H1 (cell line): ENCODE results near the gene CCDC127. TPM values are rescaled to one million over a fixed set of nuclear protein-coding genes. Genes with fewer than 3 reads are reported as not detected.

ENCODE experiments used
- CTCF ChIA-PET: fragments of 300-600 bp; sonication (Branson Sonifier 250); formaldehyde crosslinking; loops from one replicate; lab custom pipeline; 2021; ENCODE audit not compliant: partially characterized antibody; lab: Charles Lee
- POLR2A ChIA-PET: fragments of 300-600 bp; sonication (Branson Sonifier 250); formaldehyde crosslinking; loops from one replicate; lab custom pipeline; 2021; ENCODE audit warnings: inconsistent platforms; ENCODE audit not compliant: partially characterized antibody; lab: Charles Lee
- DNase-seq, 2 experiments: peaks; one replicate each; pipeline versions ENCODE4 v3.0.0 to v3.0.0-alpha.2; 2010 to 2022; ENCODE audit warnings: low spot score in 2 of 2, low read depth in 1 of 2, mixed read lengths in 1 of 2
- FAIRE-seq: peaks from 2 replicates; lab custom pipeline; 2011; peaks lifted over from hg19 to GRCh38; lab: Jason Lieb, UNC
- H2AFZ ChIP-seq: 2 replicates; pipeline ENCODE4 v1.8.1; 2012; ENCODE audit warnings: low read length, inconsistent platforms
- H2AK5ac ChIP-seq: 2 replicates; pipeline ENCODE4 v1.6.1; 2013; ENCODE audit warnings: low read depth, low read length
- H2BK120ac ChIP-seq: replicated peaks from 2 replicates; pipeline ENCODE3; 2013; ENCODE audit warnings: low read depth, low read length, inconsistent platforms
- H2BK12ac ChIP-seq: 2 replicates; pipeline ENCODE4 v1.6.1; 2013; ENCODE audit warnings: low read depth, low read length
- H2BK15ac ChIP-seq: 2 replicates; pipeline ENCODE4 v1.6.1; 2013; ENCODE audit warnings: low read length
- H2BK20ac ChIP-seq: 2 replicates; pipeline ENCODE4 v1.6.1; 2013; ENCODE audit warnings: low read length
- H2BK5ac ChIP-seq: 2 replicates; pipeline ENCODE4 v1.6.1; 2013; ENCODE audit warnings: low read depth, low read length
- H3K14ac ChIP-seq: 2 replicates; pipeline ENCODE4 v1.6.1; 2013; ENCODE audit warnings: inconsistent platforms; ENCODE audit not compliant: insufficient read length
- H3K18ac ChIP-seq: 2 replicates; pipeline ENCODE4 v1.6.1; 2013; ENCODE audit warnings: low read length; ENCODE audit errors: extremely low read depth
- H3K23ac ChIP-seq: 2 replicates; pipeline ENCODE4 v1.6.1; 2013; ENCODE audit warnings: inconsistent platforms; ENCODE audit not compliant: insufficient read length
- H3K23me2 ChIP-seq: 2 replicates; pipeline ENCODE4 v1.6.1; 2013; ENCODE audit warnings: low read depth, low read length
- H3K27ac ChIP-seq: 2 replicates; pipeline ENCODE4 v1.6.1; 2011; ENCODE audit warnings: low read depth, low read length, inconsistent platforms
- H3K27me3 ChIP-seq, 4 experiments: replicated peaks in 1 of 4; 1 replicate in 1 of 4; 2 replicates in 3 of 4; pipeline versions ENCODE4 v1.6.1 to v1.8.1; 2011 to 2013; ENCODE audit warnings: low read length in 3 of 4, mild to moderate bottlenecking in 3 of 4, inconsistent platforms in 2 of 4, mixed read lengths in 2 of 4, moderate library complexity in 1 of 4; ENCODE audit not compliant: control insufficient read depth in 3 of 4, insufficient read depth in 3 of 4; ENCODE audit errors: extremely low read depth in 1 of 4
- H3K36me3 ChIP-seq, 4 experiments: 2 replicates each; pipeline versions ENCODE4 v1.6.1 to v1.8.1; 2011 to 2013; ENCODE audit warnings: mild to moderate bottlenecking in 4 of 4, low read length in 3 of 4, moderate library complexity in 2 of 4, control low read depth in 1 of 4, inconsistent platforms in 1 of 4; ENCODE audit not compliant: insufficient read depth in 4 of 4, control insufficient read depth in 2 of 4
- H3K4ac ChIP-seq: replicated peaks from 2 replicates; pipeline ENCODE3; 2013; ENCODE audit warnings: low read length, low read depth, mixed read lengths, inconsistent platforms; ENCODE audit not compliant: insufficient read length
- H3K4me1 ChIP-seq, 4 experiments: replicated peaks in 1 of 4; 1 replicate in 1 of 4; 2 replicates in 3 of 4; pipeline versions ENCODE4 v1.6.1 to v1.8.1; 2011 to 2013; ENCODE audit warnings: low read length in 3 of 4, inconsistent platforms in 2 of 4, mixed read lengths in 1 of 4; ENCODE audit not compliant: insufficient read depth in 4 of 4, control insufficient read depth in 3 of 4
- H3K4me2 ChIP-seq, 2 experiments: 2 replicates each; pipeline versions ENCODE4 v1.6.1 to v1.8.1; 2011 to 2013; ENCODE audit warnings: low read depth in 2 of 2, low read length in 2 of 2, control low read depth in 1 of 2, inconsistent platforms in 1 of 2, mild to moderate bottlenecking in 1 of 2; ENCODE audit not compliant: insufficient read depth in 1 of 2
- H3K4me3 ChIP-seq, 4 experiments: fragments of 200-600, 300-600 bp in 1 of 4; sonication (generic), shearing (Covaris generic), sonication (Bioruptor Twin) in 1 of 4; 2 replicates each; pipeline versions ENCODE4 v1.5.1 to v1.8.1; 2011 to 2016; ENCODE audit warnings: low read length in 4 of 4, low read depth in 3 of 4, control low read depth in 2 of 4, inconsistent platforms in 2 of 4, mild to moderate bottlenecking in 2 of 4, mixed read lengths in 1 of 4, moderate library complexity in 1 of 4; ENCODE audit not compliant: insufficient read depth in 2 of 4; ENCODE audit errors: extremely low read depth in 1 of 4
- H3K56ac ChIP-seq: replicated peaks from 2 replicates; pipeline ENCODE3; 2013; ENCODE audit warnings: low read depth, mild to moderate bottlenecking, mixed read lengths, low read length, inconsistent platforms; ENCODE audit not compliant: insufficient read length
- H3K79me1 ChIP-seq: 2 replicates; pipeline ENCODE4 v1.6.1; 2013; ENCODE audit warnings: low read depth, low read length, control low read depth
- H3K79me2 ChIP-seq, 2 experiments: 2 replicates each; pipeline versions ENCODE4 v1.6.1 to v1.8.1; 2012 to 2013; ENCODE audit warnings: low read length in 2 of 2, mild to moderate bottlenecking in 2 of 2, inconsistent platforms in 1 of 2; ENCODE audit not compliant: insufficient read depth in 2 of 2, control insufficient read depth in 1 of 2
- H3K9ac ChIP-seq, 4 experiments: replicated peaks in 1 of 4; 1 replicate in 1 of 4; 2 replicates in 3 of 4; pipeline versions ENCODE4 v1.6.1 to v1.8.1; 2011 to 2013; ENCODE audit warnings: low read depth in 3 of 4, low read length in 3 of 4, control low read depth in 2 of 4, mild to moderate bottlenecking in 2 of 4, moderate library complexity in 2 of 4, inconsistent platforms in 1 of 4; ENCODE audit errors: extremely low read depth in 1 of 4
- H3K9me3 ChIP-seq, 2 experiments: 2 replicates each; pipeline versions ENCODE4 v1.6.1 to v1.8.1; 2012 to 2013; ENCODE audit warnings: mild to moderate bottlenecking in 2 of 2, moderate library complexity in 2 of 2, control low read depth in 1 of 2, inconsistent platforms in 1 of 2, low read depth in 1 of 2, low read length in 1 of 2, mixed read lengths in 1 of 2; ENCODE audit not compliant: insufficient read depth in 2 of 2
- H4K20me1 ChIP-seq, 2 experiments: replicated peaks in 1 of 2; 2 replicates each; pipeline versions ENCODE3 to v1.8.1; 2011 to 2013; ENCODE audit warnings: inconsistent platforms in 2 of 2, low read length in 2 of 2, mild to moderate bottlenecking in 1 of 2; ENCODE audit not compliant: insufficient read depth in 2 of 2, control insufficient read depth in 1 of 2
- H4K5ac ChIP-seq: 2 replicates; pipeline ENCODE4 v1.6.1; 2013; ENCODE audit warnings: low read length, low read depth, mixed read lengths, inconsistent platforms; ENCODE audit not compliant: insufficient read length
- H4K8ac ChIP-seq: 2 replicates; pipeline ENCODE4 v1.8.0; 2013; ENCODE audit warnings: mild to moderate bottlenecking, moderate library complexity, low read length, inconsistent platforms; ENCODE audit not compliant: insufficient read depth; ENCODE audit errors: extremely low read depth
- H4K91ac ChIP-seq: replicated peaks from 2 replicates; pipeline ENCODE3; 2013; ENCODE audit warnings: low read length, mixed read lengths, inconsistent platforms; ENCODE audit not compliant: insufficient read length
- BRCA1 ChIP-seq: IDR thresholded peaks from 2 replicates; pipeline ENCODE4 v1.6.1; 2012; ENCODE audit warnings: low read depth, low read length, improper control_type of control experiment
- E2F6 ChIP-seq: IDR thresholded peaks from 2 replicates; pipeline ENCODE4 v1.6.1; 2012; ENCODE audit warnings: inconsistent platforms
- POLR2A ChIP-seq, 2 experiments: IDR thresholded peaks; 1 replicate in 1 of 2; 2 replicates in 1 of 2; pipeline ENCODE4 v1.6.1; 2011; ENCODE audit warnings: low read depth in 2 of 2, low read length in 2 of 2, mild to moderate bottlenecking in 2 of 2; ENCODE audit errors: control extremely low read depth in 1 of 2
- POLR2AphosphoS5 ChIP-seq: IDR thresholded peaks from 2 replicates; pipeline ENCODE4 v1.6.1; 2011; ENCODE audit warnings: low read depth, low read length
- RBBP5 ChIP-seq: IDR thresholded peaks from 2 replicates; pipeline ENCODE4 v1.7.1; 2012; ENCODE audit warnings: low read depth, mild to moderate bottlenecking, inconsistent platforms, low read length, moderate library complexity, borderline replicate concordance
- RFX5 ChIP-seq: IDR thresholded peaks from 2 replicates; pipeline ENCODE4 v1.6.1; 2011; ENCODE audit warnings: low read depth, low read length, improper control_type of control experiment, borderline replicate concordance
- SIRT6 ChIP-seq: IDR thresholded peaks from one replicate; pipeline ENCODE4 v1.7.1; 2012; ENCODE audit warnings: low read length, inconsistent platforms
- TCF12 ChIP-seq: IDR thresholded peaks from 2 replicates; pipeline ENCODE4 v1.6.1; 2011; ENCODE audit warnings: low read depth, mild to moderate bottlenecking, low read length
- WGBS, 2 experiments: shearing (Covaris generic) in 1 of 2; methylation state at CpG; one replicate each; pipeline versions ENCODE4 v1.1.6 to v1.1.7; 2013 to 2015; ENCODE audit warnings: low lambda C conversion rate in 2 of 2, mixed read lengths in 2 of 2, inconsistent platforms in 1 of 2, low coverage in 1 of 2, missing lambda C conversion rate in 1 of 2; ENCODE audit not compliant: insufficient replicate concordance in 2 of 2, insufficient coverage in 1 of 2, insufficient read length in 1 of 2; ENCODE audit errors: extremely low coverage in 1 of 2, missing lambda C conversion rate in 1 of 2; 5-methylcytosine and 5-hydroxymethylcytosine counted together
- polyA plus RNA-seq, 7 experiments: library from polyadenylated mRNA; depleted of rRNA in 3 of 7; stranded (reverse) in 5 of 7; unstranded in 2 of 7; fragments of >200 nt in 5 of 7; fragments of 200-250 nt in 2 of 7; gene quantifications; 1 replicate in 5 of 7; 2 replicates in 1 of 7; 4 replicates in 1 of 7; pipeline versions ENCODE4 v1.2.1 to v1.2.3, GENCODE V29; 2011 to 2013; ENCODE audit warnings: missing spikeins in 2 of 7, mixed read lengths in 2 of 7
- total RNA-seq: library from RNA; stranded (reverse); fragmentation: NEBNext Ultra II Directional; extraction: Animal tissue kit (Norgen Biotek cat#: 25700); gene quantifications from 2 replicates; pipeline ENCODE4 v1.2.1, GENCODE V29; 2021

The CCDC127 gene
- total and polyA plus RNA-seq, 2 of the 8 experiments (the other 6 are each of a cell fraction or from before 2014, with no cell fraction given): 2.9 to 8.0 TPM

GRCh38 chr5:223791-224190 lies 5.8 kb upstream of the CCDC127 start:
- no peaks in the 10 kb centered on the region for H3K9me3 ChIP-seq
- no peak for TF ChIP-seq POLR2AphosphoS5
- no peak for TF ChIP-seq BRCA1
- no peak for TF ChIP-seq TCF12
- TF ChIP-seq RBBP5: no peak
- no peak for TF ChIP-seq RFX5
- no peak for TF ChIP-seq POLR2A (IDR thresholded peaks at IDR 0.05; ENCODE audit: control extremely low read depth in 1 of 2, low read depth in 2 of 2, low read length in 2 of 2)
- TF ChIP-seq E2F6: no peak
- no peak for TF ChIP-seq SIRT6
- TF ChIP-seq, all 59 proteins: peak for 0
- H2BK5ac ChIP-seq: no peak overlapping the region
- no peak overlapping the region for H2AK5ac ChIP-seq
- H3K4me2 ChIP-seq: no peak overlapping the region
- H3K18ac ChIP-seq: no peak overlapping the region
- no peak overlapping the region for H2BK20ac ChIP-seq
- 92% methylated on average over 6 of the region's 6 CpGs; no CpG with 5 or more reads in 1 of the 2 experiments for WGBS, 2 experiments
- H2AFZ ChIP-seq: no peak overlapping the region
- no peak overlapping the region for H2BK15ac ChIP-seq
- no peak overlapping the region for H4K91ac ChIP-seq
- H3K56ac ChIP-seq: no peak overlapping the region
- no peak overlapping the region for H3K23ac ChIP-seq
- no peaks in the 10 kb centered on the region for H3K27me3 ChIP-seq
- no peak overlapping the region for H3K9ac ChIP-seq
- no peak overlapping the region for H3K27ac ChIP-seq
- CTCF ChIA-PET: no interaction called here
- H3K23me2 ChIP-seq: peaks cover 3% of the 10 kb centered on the region
- H2BK12ac ChIP-seq: no peak overlapping the region
- H4K20me1 ChIP-seq: peaks cover 2 to 9% of the 10 kb centered on the region in 2 experiments
- H3K79me2 ChIP-seq: peaks cover 3 to 43% of the 10 kb centered on the region in 2 experiments; a peak in 3 of 4 replicates
- no peak overlapping the region for H4K8ac ChIP-seq
- H3K36me3 ChIP-seq: peaks cover 15 to 36% (median 29%) of the 10 kb centered on the region in 4 experiments
- peaks cover 0 to 4% (median 0%) of the 10 kb centered on the region in 4 experiments; a peak in 1 of 7 replicates for H3K4me1 ChIP-seq
- H2BK120ac ChIP-seq: no peak overlapping the region
- DNase-seq: no peak
- no peak overlapping the region for H3K4ac ChIP-seq
- H3K4me3 ChIP-seq: no peak overlapping the region
- H3K14ac ChIP-seq: no peak overlapping the region
- H4K5ac ChIP-seq: no peak overlapping the region
- POLR2A ChIA-PET: no interaction called here
- no peak for FAIRE-seq
- peaks cover 2% of the 10 kb centered on the region; the same call in 1 of the 2 replicates for H3K79me1 ChIP-seq
